Right lung (tissue), 5 donors: ENCODE measurements around the gene OR51F2. TPM values are rescaled to one million over a fixed set of nuclear protein-coding genes. Genes with fewer than 3 reads are reported as not detected.

ENCODE experiments used
- polyA plus RNA-seq, 5 donors: library from polyadenylated mRNA; unstranded; fragments of 120-200 nt; gene quantifications; one replicate each; pipeline versions ENCODE4 v1.2.1 to v1.2.3, GENCODE V29; 2013; ENCODE audit warnings: inconsistent platforms in 1 of 5, low replicate concordance in 1 of 5; ENCODE audit not compliant: insufficient read length in 5 of 5, insufficient read depth in 1 of 5

OR51F2 gene
- polyA plus RNA-seq, 5 donors = not detected

Other genes with a start within 250 kb of the OR51F2 start
- gene OR52I2, start 239.6 kb upstream of the OR51F2 start, polyA plus RNA-seq = under 1 TPM in 1 of 5 donors, not detected in 4; 0.06 TPM
- gene OR52I1, start 227.3 kb upstream of the OR51F2 start, polyA plus RNA-seq = under 1 TPM; 0.04 to 0.12 (median 0.10) TPM
- gene TRIM68, start 213.1 kb upstream of the OR51F2 start, polyA plus RNA-seq = 10 to 100 TPM; 15.9 to 22.1 (median 19.6) TPM
- not detected for gene OR51D1, start 183.8 kb upstream of the OR51F2 start, polyA plus RNA-seq
- gene OR51E1, start 177.3 kb upstream of the OR51F2 start, polyA plus RNA-seq = under 1 TPM; 0.33 to 0.49 (median 0.36) TPM
- gene OR51E2, start 123.5 kb upstream of the OR51F2 start, polyA plus RNA-seq = under 1 TPM; 0.09 to 0.28 (median 0.14) TPM
- under 1 TPM in 1 of 5 donors, not detected in 4; 0.18 TPM for gene MMP26, start 116.5 kb upstream of the OR51F2 start, polyA plus RNA-seq
- not detected for gene OR51F1, start 51.4 kb upstream of the OR51F2 start, polyA plus RNA-seq
- gene OR52R1, start 16.9 kb upstream of the OR51F2 start, polyA plus RNA-seq = not detected
- gene OR51S1, start 27.9 kb downstream of the OR51F2 start, polyA plus RNA-seq = not detected
- not detected for gene OR51T1, start 60.6 kb downstream of the OR51F2 start, polyA plus RNA-seq
- gene OR51A7, start 82.5 kb downstream of the OR51F2 start, polyA plus RNA-seq = not detected
- not detected for gene OR51G2, start 98.0 kb downstream of the OR51F2 start, polyA plus RNA-seq
- gene OR51G1, start 103.0 kb downstream of the OR51F2 start, polyA plus RNA-seq = not detected
- not detected for gene OR51A4, start 126.3 kb downstream of the OR51F2 start, polyA plus RNA-seq
- not detected for gene OR51A2, start 134.4 kb downstream of the OR51F2 start, polyA plus RNA-seq
- under 1 TPM; 0.01 to 0.04 (median 0.04) TPM for gene OR51L1, start 173.5 kb downstream of the OR51F2 start, polyA plus RNA-seq
- not detected for gene OR52J3, start 225.2 kb downstream of the OR51F2 start, polyA plus RNA-seq
- not detected for gene OR52E2, start 238.3 kb downstream of the OR51F2 start, polyA plus RNA-seq
- not detected for gene OR52E1, start 248.3 kb downstream of the OR51F2 start, polyA plus RNA-seq